T-cell (primary cell): ENCODE measurements around the gene RAI14. TPM values are rescaled to one million over a fixed set of nuclear protein-coding genes. Genes with fewer than 3 reads are reported as not detected.

ENCODE experiments used
- ATAC-seq, 4 experiments: fragments of 200-7000 bp in 3 of 4; fragments of 150-1000 bp in 1 of 4; cut with Tn5 transposase; replicated peaks in 1 of 4; 1 replicate in 3 of 4; 2 replicates in 1 of 4; pipeline ENCODE4 v1.10.0; 2021; ENCODE audit warnings: moderate library complexity in 3 of 4, mild to moderate bottlenecking in 2 of 4, moderate number of reproducible peaks in 1 of 4
- CTCF ChIA-PET, 2 donors: fragments of 300-600 bp; sonication (Branson Sonifier 250); formaldehyde crosslinking; loops; one replicate each; lab custom pipeline; 2022; ENCODE audit warnings: antibody characterized with exemption in 2 of 2; lab: Charles Lee
- POLR2A ChIA-PET, 2 donors: fragments of 300-600 bp; sonication (Branson Sonifier 250); formaldehyde crosslinking; loops; one replicate each; lab custom pipeline; 2022; ENCODE audit warnings: antibody characterized with exemption in 2 of 2; lab: Charles Lee
- DNase-seq, 35 experiments: peaks; one replicate each; pipeline versions ENCODE4 v3.0.0 to v3.0.0-alpha.2; 2013 to 2023
- H3K27ac ChIP-seq: one replicate; pipeline ENCODE4 v1.5.1; 2013; ENCODE audit warnings: low read length
- H3K27me3 ChIP-seq, 2 experiments: replicated peaks in 1 of 2; 1 replicate in 1 of 2; 2 replicates in 1 of 2; pipeline versions ENCODE4 v1.6.1 to v1.7.0; 2013; ENCODE audit warnings: low read length in 1 of 2, mixed read lengths in 1 of 2; ENCODE audit not compliant: control insufficient read depth in 2 of 2, insufficient read depth in 2 of 2; ENCODE audit errors: extremely low read depth in 1 of 2
- H3K36me3 ChIP-seq, 2 donors: 1 replicate in 1 of 2; 2 replicates in 1 of 2; pipeline versions ENCODE4 v1.6.1 to v1.7.0; 2013; ENCODE audit warnings: low read length in 1 of 2; ENCODE audit not compliant: control insufficient read depth in 2 of 2, insufficient read depth in 1 of 2; ENCODE audit errors: extremely low read depth in 1 of 2
- H3K4me1 ChIP-seq, 2 experiments: 1 replicate in 1 of 2; 2 replicates in 1 of 2; pipeline versions ENCODE4 v1.6.1 to v1.7.0; 2013; ENCODE audit warnings: low read length in 2 of 2, mixed read lengths in 1 of 2; ENCODE audit not compliant: insufficient read depth in 2 of 2, control insufficient read depth in 1 of 2; ENCODE audit errors: extremely low read depth in 1 of 2
- H3K4me3 ChIP-seq, 2 donors: 1 replicate in 1 of 2; 2 replicates in 1 of 2; pipeline versions ENCODE4 v1.5.1 to v1.7.0; 2013; ENCODE audit warnings: mild to moderate bottlenecking in 2 of 2, low read length in 1 of 2, moderate library complexity in 1 of 2; ENCODE audit not compliant: control insufficient read depth in 1 of 2; ENCODE audit errors: extremely low read depth in 1 of 2
- H3K9me3 ChIP-seq: 2 replicates; pipeline ENCODE4 v1.7.0; 2013
- H3K27ac Mint-ChIP-seq, 2 donors: one replicate each; pipeline ENCODE4 v1.8.0; 2020 to 2021; ENCODE audit warnings: mild to moderate bottlenecking in 2 of 2, mixed read lengths in 2 of 2
- H3K27me3 Mint-ChIP-seq, 2 donors: one replicate each; pipeline ENCODE4 v1.8.0; 2021 to 2022; ENCODE audit warnings: mixed read lengths in 2 of 2
- H3K36me3 Mint-ChIP-seq: one replicate; pipeline ENCODE4 v1.8.0; 2021; ENCODE audit warnings: mixed read lengths
- H3K4me1 Mint-ChIP-seq, 3 donors: one replicate each; pipeline ENCODE4 v1.8.0; 2020 to 2022; ENCODE audit warnings: mixed read lengths in 3 of 3, mild to moderate bottlenecking in 1 of 3
- H3K4me3 Mint-ChIP-seq, 3 donors: one replicate each; pipeline ENCODE4 v1.8.0; 2020 to 2022; ENCODE audit warnings: mild to moderate bottlenecking in 3 of 3, mixed read lengths in 3 of 3, moderate library complexity in 3 of 3
- H3K9me3 Mint-ChIP-seq, 3 donors: one replicate each; pipeline ENCODE4 v1.8.0; 2020 to 2022; ENCODE audit warnings: mixed read lengths in 3 of 3
- WGBS: methylation state at CpG from one replicate; pipeline ENCODE4 v1.1.5; 2013; ENCODE audit warnings: missing lambda C conversion rate; ENCODE audit not compliant: insufficient coverage; 5-methylcytosine and 5-hydroxymethylcytosine counted together
- total RNA-seq, 35 experiments: library from RNA in 6 of 35; stranded (reverse) in 6 of 35; fragments of 120-200 nt in 1 of 35; gene quantifications; one replicate each; pipeline versions ENCODE4 v1.2.1 to v1.2.4 and lab custom pipeline; 2013 to 2026

Gene RAI14
- total RNA-seq, 5 donors from 2014 or later (not counting 1 experiment from before 2014, with no cell fraction given): 0.59 to 2.2 (median 0.96) TPM

DNA sequence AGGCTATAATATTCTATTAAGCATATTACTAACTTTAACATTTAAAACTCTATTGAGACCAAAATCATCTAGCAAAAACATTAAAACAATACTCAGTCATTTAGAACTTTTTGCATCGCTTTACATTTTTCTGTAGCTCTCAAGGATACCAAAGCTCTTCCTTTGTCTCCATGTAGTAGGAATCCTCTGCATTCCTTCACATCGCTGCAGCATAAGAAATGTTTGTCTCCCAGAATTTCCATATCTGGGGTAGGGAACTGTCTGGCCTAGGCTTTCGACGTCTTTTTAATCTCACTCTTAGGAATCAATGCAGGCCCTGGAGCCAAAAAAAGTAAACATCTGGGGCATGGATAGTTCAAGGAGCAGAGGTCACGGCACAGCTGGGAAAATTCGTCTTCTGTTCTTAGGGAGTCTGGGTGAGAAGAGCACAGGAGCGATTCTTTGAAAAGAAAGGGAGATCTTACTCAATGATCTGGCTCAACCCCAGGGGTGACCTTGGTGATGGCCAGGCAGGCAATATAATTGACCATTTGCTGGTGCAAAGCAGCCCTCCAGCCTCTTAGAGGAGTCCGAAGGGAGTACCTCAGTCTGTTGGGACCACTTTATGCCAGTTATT, 23.2 kb upstream of the RAI14 start:
- Histone ChIP-seq H3K4me3 (no peak overlapping the region), H3K4me1 (no peaks in the 10 kb centered on the region), H3K27ac (no peak overlapping the region), H3K27me3 (no peaks in the 10 kb centered on the region), H3K36me3 (no peaks in the 10 kb centered on the region), H3K9me3 (no peaks in the 10 kb centered on the region)
- ChIA-PET CTCF (no interaction called here), POLR2A (no interaction called here)
- H3K9me3 Mint-ChIP-seq: peaks cover 5 to 18% (median 9%) of the 10 kb centered on the region in 3 donors
- no peak overlapping the region for H3K27ac Mint-ChIP-seq
- no peaks in the 10 kb centered on the region for H3K36me3 Mint-ChIP-seq
- H3K27me3 Mint-ChIP-seq: peaks cover 4 to 12% of the 10 kb centered on the region in 2 donors
- no peak for ATAC-seq
- no peak for DNase-seq
- WGBS: 78% methylated on average over 4 of the region's 8 CpGs
- no peak overlapping the region for H3K4me3 Mint-ChIP-seq
- H3K4me1 Mint-ChIP-seq: no peaks in the 10 kb centered on the region

DNA sequence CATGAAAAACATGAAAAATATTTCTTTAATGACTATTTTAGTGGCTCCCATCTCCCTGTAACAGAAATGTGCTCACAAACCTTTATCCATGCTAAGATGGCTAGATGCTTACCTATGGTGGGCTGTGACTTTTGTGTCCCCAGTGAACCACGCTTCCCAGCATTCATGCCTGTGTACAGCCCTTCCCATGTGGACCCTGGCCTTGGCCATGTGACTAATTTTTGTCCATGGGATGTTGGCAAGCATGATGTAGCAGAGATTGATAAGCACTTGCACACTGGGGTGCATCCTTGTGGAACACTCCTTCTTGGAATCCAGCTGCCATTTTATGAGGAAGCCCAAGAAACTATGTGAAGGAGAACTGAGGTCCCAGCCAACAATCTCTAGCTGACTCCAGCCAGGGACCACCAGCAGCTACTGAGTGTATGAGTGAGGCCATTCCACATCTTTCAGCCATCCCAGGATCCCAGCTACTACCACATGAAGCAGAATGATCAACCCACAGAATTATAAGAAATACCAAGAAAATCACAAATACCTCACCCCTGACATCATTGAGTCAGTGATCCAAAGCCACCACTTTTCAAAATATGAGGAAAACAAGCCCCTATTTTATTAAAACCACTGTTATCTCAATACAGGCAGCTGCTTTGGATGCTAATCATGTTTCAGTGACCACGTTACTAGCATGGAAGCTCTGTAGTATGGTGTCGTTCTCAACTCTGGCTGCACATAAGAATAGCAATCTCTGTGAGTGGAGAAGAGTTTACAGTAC, 16.1 kb upstream of the RAI14 start:
- no peaks in the 10 kb centered on the region for H3K36me3 ChIP-seq
- 80% methylated on average over 1 of the region's 3 CpGs for WGBS
- ATAC-seq: no peak
- H3K27ac Mint-ChIP-seq: no peak overlapping the region
- H3K36me3 Mint-ChIP-seq: no peaks in the 10 kb centered on the region
- no peak for DNase-seq
- no peak overlapping the region for H3K27ac ChIP-seq
- no peaks in the 10 kb centered on the region for H3K27me3 ChIP-seq
- peaks cover 4 to 23% of the 10 kb centered on the region in 2 donors for H3K27me3 Mint-ChIP-seq
- no peaks in the 10 kb centered on the region for H3K9me3 Mint-ChIP-seq
- no peaks in the 10 kb centered on the region for H3K4me1 ChIP-seq
- ChIA-PET POLR2A (no interaction called here), CTCF (no interaction called here)
- no peaks in the 10 kb centered on the region for H3K4me1 Mint-ChIP-seq
- H3K4me3 Mint-ChIP-seq: no peak overlapping the region
- H3K9me3 ChIP-seq: no peaks in the 10 kb centered on the region
- H3K4me3 ChIP-seq: no peak overlapping the region

DNA sequence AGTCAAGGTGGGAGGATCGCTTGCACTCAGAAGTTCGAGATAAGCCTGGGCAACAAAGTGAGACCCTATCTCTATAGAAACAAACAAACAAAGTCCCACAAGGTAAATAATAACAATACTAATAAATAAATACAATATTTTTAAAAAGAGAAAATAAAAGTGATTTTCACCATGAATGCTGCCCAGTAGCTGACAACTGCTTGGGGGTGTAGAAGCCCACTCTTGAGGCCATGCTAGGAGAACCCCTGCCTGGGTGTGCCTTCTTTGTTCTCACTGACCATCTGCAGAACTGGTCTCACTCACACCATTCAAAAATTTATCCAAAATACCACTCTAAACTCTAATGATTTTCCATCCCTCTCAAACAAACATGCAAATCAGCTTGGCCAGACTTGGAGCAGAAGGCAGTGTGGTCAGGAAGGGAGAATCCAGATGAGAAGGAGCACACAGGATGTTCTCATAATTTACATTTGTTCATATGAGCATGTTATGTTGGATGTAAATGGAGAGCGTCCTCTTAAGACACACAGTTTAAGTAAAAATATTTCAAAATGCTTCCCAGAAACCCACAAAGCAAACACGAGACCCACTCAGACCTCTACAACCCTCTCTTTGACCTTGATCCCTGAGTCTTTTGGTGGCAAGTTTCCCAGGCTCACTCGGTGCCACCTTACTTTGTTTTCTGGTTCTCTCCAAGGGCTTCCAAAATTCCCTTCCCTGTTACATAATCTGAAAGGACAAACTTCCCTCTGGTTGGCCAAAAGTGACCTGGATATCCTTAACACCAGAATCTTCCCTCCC, 7.9 kb upstream of the RAI14 start:
- Histone ChIP-seq H3K4me3 (no peak overlapping the region), H3K4me1 (no peaks in the 10 kb centered on the region), H3K27ac (no peak overlapping the region), H3K36me3 (no peaks in the 10 kb centered on the region), H3K9me3 (no peaks in the 10 kb centered on the region), H3K27me3 (peaks cover 0 to 14% of the 10 kb centered on the region in 2 experiments)
- no peak for ATAC-seq
- ChIA-PET POLR2A (no interaction called here), CTCF (no interaction called here)
- Mint-ChIP-seq H3K36me3 (no peaks in the 10 kb centered on the region), H3K27me3 (peaks cover 22 to 31% of the 10 kb centered on the region in 2 donors), H3K4me3 (no peak overlapping the region), H3K4me1 (no peaks in the 10 kb centered on the region), H3K9me3 (no peaks in the 10 kb centered on the region), H3K27ac (no peak overlapping the region)
- WGBS: 73% methylated on average over 2 of the region's 5 CpGs
- DNase-seq: no peak

DNA sequence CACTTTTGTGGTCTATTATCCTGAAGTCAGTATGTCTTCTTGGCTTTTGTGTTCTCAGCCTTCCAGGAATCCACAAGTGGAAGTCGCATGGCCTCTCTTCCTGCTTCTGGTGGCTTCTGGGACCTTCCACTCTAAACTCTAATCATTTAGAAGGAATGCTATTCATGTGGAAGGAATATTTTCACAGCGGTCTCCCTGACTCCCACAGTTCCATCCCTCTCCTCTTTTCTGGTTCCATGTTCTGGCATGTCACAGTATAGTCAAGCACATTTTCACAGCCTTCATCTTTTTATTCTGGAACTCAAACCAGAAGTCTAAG, 7.3 kb upstream of the RAI14 start:
- no peak overlapping the region for H3K27ac Mint-ChIP-seq
- H3K27me3 Mint-ChIP-seq: peaks cover 22 to 31% of the 10 kb centered on the region in 2 donors
- Histone ChIP-seq H3K27me3 (peaks cover 0 to 14% of the 10 kb centered on the region in 2 experiments), H3K27ac (no peak overlapping the region), H3K36me3 (no peaks in the 10 kb centered on the region), H3K9me3 (no peaks in the 10 kb centered on the region), H3K4me3 (no peak overlapping the region), H3K4me1 (no peaks in the 10 kb centered on the region)
- no peak for ATAC-seq
- no peaks in the 10 kb centered on the region for H3K36me3 Mint-ChIP-seq
- H3K4me3 Mint-ChIP-seq: no peak overlapping the region
- no peaks in the 10 kb centered on the region for H3K9me3 Mint-ChIP-seq
- no CpG with 5 or more reads among the region's 2 CpGs for WGBS
- H3K4me1 Mint-ChIP-seq: no peaks in the 10 kb centered on the region
- no peak for DNase-seq
- POLR2A ChIA-PET: no interaction called here
- CTCF ChIA-PET: no interaction called here

DNA sequence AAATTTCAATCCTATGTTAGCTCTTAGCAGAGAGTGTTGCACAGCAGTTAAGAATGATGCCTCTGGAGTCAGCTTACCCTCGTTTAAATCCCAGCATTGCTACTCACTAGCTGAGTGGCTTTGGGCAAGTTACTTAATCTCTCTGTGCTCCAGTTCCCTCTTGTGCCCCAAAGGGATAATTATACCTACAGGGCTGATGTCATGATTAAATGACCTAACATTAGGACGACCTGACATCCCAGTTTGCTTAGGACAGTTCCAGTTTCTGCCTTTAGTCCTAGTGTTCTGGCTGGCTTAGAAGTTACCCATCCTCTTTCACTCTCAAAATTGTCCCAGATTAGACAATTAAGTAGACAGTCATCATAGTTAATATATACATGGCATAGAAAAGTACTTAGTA, 4.3 kb upstream of the RAI14 start:
- WGBS: 60% methylated on average over 1 of the region's 2 CpGs
- CTCF ChIA-PET: no interaction called here
- no peak overlapping the region for H3K4me3 ChIP-seq

DNA sequence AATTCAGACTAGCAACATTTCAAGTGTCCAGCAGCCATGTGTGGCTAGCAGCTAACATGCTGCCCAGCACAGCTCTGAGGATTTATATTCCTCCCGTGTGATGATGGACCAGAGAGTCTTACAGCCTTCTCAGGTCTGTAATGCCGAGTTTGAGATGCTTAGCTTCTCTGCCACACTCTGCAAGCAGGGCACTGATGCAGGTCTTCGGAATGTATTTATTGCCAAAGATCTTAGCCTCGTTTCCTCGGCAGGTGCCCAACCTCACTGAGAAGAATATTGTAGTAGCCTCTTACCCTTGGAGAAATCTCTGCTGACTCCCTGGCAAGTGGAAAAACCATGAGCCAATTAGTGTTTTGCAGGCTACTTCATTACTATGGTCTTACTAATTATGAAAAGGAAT, 3.7 kb upstream of the RAI14 start:
- no peaks in the 10 kb centered on the region for H3K36me3 ChIP-seq
- ATAC-seq: no peak
- Mint-ChIP-seq H3K27ac (no peak overlapping the region), H3K4me1 (peaks cover 15 to 18% (median 17%) of the 10 kb centered on the region in 3 donors), H3K4me3 (no peak overlapping the region), H3K9me3 (no peaks in the 10 kb centered on the region), H3K27me3 (peaks cover 14 to 17% of the 10 kb centered on the region in 2 donors), H3K36me3 (no peaks in the 10 kb centered on the region)
- no peak for DNase-seq
- peaks cover 0 to 16% of the 10 kb centered on the region in 2 experiments for H3K27me3 ChIP-seq
- ChIA-PET CTCF (no interaction called here), POLR2A (no interaction called here)
- no peak overlapping the region for H3K4me3 ChIP-seq
- peaks cover 5 to 14% of the 10 kb centered on the region in 2 experiments for H3K4me1 ChIP-seq
- H3K27ac ChIP-seq: no peak overlapping the region
- WGBS: 73% methylated on average over 5 of the region's 5 CpGs
- no peaks in the 10 kb centered on the region for H3K9me3 ChIP-seq

More for the DNA sequence above, 4.3 kb upstream of the RAI14 start:
- Mint-ChIP-seq H3K36me3 (no peaks in the 10 kb centered on the region), H3K4me1 (peaks cover 11 to 14% (median 14%) of the 10 kb centered on the region in 3 donors), H3K27ac (no peak overlapping the region), H3K27me3 (peaks cover 14 to 20% of the 10 kb centered on the region in 2 donors), H3K4me3 (no peak overlapping the region), H3K9me3 (no peaks in the 10 kb centered on the region)
- Histone ChIP-seq H3K27ac (no peak overlapping the region), H3K36me3 (no peaks in the 10 kb centered on the region), H3K27me3 (peaks cover 0 to 11% of the 10 kb centered on the region in 2 experiments), H3K9me3 (no peaks in the 10 kb centered on the region), H3K4me1 (peaks cover under 1 to 7% of the 10 kb centered on the region in 2 experiments)
- POLR2A ChIA-PET: no interaction called here
- ATAC-seq (no peak), DNase-seq (no peak)
